H9 (cell line): ENCODE results near the gene CEP43. TPM values are rescaled to one million over a fixed set of nuclear protein-coding genes. Genes with fewer than 3 reads are reported as not detected.
A peak's percentile ranks its signal among the peaks of the same experiment; 100 is the strongest.

Source experiments
- DNase-seq: peaks from one replicate; pipeline ENCODE4 v3.0.0-alpha.2; 2017
- H2AFZ ChIP-seq: one replicate; pipeline ENCODE4 v1.6.1; 2013; ENCODE audit warnings: mild to moderate bottlenecking, low read length, control low read depth, moderate library complexity
- H2AK5ac ChIP-seq: 2 replicates; pipeline ENCODE4 v1.6.1; 2013; ENCODE audit warnings: low read length, control low read depth, mixed read lengths; ENCODE audit not compliant: insufficient read length
- H2BK120ac ChIP-seq: one replicate; pipeline ENCODE4 v1.6.1; 2013; ENCODE audit warnings: low read depth, mild to moderate bottlenecking, low read length, control low read depth, inconsistent platforms; ENCODE audit not compliant: poor library complexity, severe bottlenecking
- H2BK12ac ChIP-seq: 2 replicates; pipeline ENCODE4 v1.6.1; 2013; ENCODE audit warnings: low read length, control low read depth, mixed read lengths, low read depth; ENCODE audit not compliant: insufficient read length
- H2BK15ac ChIP-seq: 2 replicates; pipeline ENCODE4 v1.6.1; 2013; ENCODE audit warnings: low read depth, low read length, control low read depth
- H2BK20ac ChIP-seq: one replicate; pipeline ENCODE4 v1.6.1; 2013; ENCODE audit warnings: low read depth, mild to moderate bottlenecking, low read length, control low read depth, inconsistent platforms; ENCODE audit not compliant: poor library complexity, severe bottlenecking
- H2BK5ac ChIP-seq: 2 replicates; pipeline ENCODE4 v1.6.1; 2013; ENCODE audit warnings: low read length, control low read depth, mixed read lengths; ENCODE audit not compliant: insufficient read length
- H3K14ac ChIP-seq: 2 replicates; pipeline ENCODE4 v1.6.1; 2013; ENCODE audit warnings: low read length, control low read depth; ENCODE audit not compliant: insufficient read depth
- H3K18ac ChIP-seq: 2 replicates; pipeline ENCODE4 v1.6.1; 2013; ENCODE audit warnings: low read depth, mild to moderate bottlenecking, mixed read lengths, low read length, control low read depth; ENCODE audit not compliant: insufficient read length
- H3K23ac ChIP-seq: 2 replicates; pipeline ENCODE4 v1.6.1; 2013; ENCODE audit warnings: low read length, control low read depth, mixed read lengths, low read depth; ENCODE audit not compliant: insufficient read length
- H3K23me2 ChIP-seq: 2 replicates; pipeline ENCODE4 v1.6.1; 2013; ENCODE audit warnings: low read depth, mild to moderate bottlenecking, mixed read lengths, low read length, control low read depth; ENCODE audit not compliant: insufficient read length, poor library complexity, severe bottlenecking
- H3K27ac ChIP-seq: 2 replicates; pipeline ENCODE4 v1.5.1; 2013; ENCODE audit warnings: low read length, control low read depth, mixed read lengths, low read depth; ENCODE audit not compliant: insufficient read length
- H3K27me3 ChIP-seq: 2 replicates; pipeline ENCODE4 v1.6.1; 2013; ENCODE audit warnings: low read length, control low read depth, inconsistent platforms; ENCODE audit not compliant: insufficient read depth
- H3K4ac ChIP-seq: 2 replicates; pipeline ENCODE4 v1.6.1; 2013; ENCODE audit warnings: low read depth, mild to moderate bottlenecking, control low read depth, inconsistent platforms, low read length, moderate library complexity
- H3K4me1 ChIP-seq: 2 replicates; pipeline ENCODE4 v1.6.1; 2013; ENCODE audit warnings: low read length, control low read depth, inconsistent platforms; ENCODE audit not compliant: insufficient read depth
- H3K4me2 ChIP-seq: 2 replicates; pipeline ENCODE4 v1.6.1; 2013; ENCODE audit warnings: low read length, control low read depth, mixed read lengths; ENCODE audit not compliant: insufficient read length, insufficient read depth
- H3K56ac ChIP-seq: 2 replicates; pipeline ENCODE4 v1.6.1; 2013; ENCODE audit warnings: low read depth, mild to moderate bottlenecking, mixed read lengths, low read length, control low read depth; ENCODE audit not compliant: insufficient read length
- H3K79me1 ChIP-seq: 2 replicates; pipeline ENCODE4 v1.6.1; 2013; ENCODE audit warnings: low read depth, mild to moderate bottlenecking, moderate library complexity, low read length, control low read depth, inconsistent platforms; ENCODE audit not compliant: insufficient read depth, poor library complexity, severe bottlenecking
- H3K79me2 ChIP-seq: 2 replicates; pipeline ENCODE4 v1.6.1; 2013; ENCODE audit warnings: low read length, control low read depth, inconsistent platforms; ENCODE audit not compliant: insufficient read depth
- H3K9ac ChIP-seq: 2 replicates; pipeline ENCODE4 v1.6.1; 2013; ENCODE audit warnings: low read length, control low read depth, mixed read lengths; ENCODE audit not compliant: insufficient read length; ENCODE audit errors: extremely low read depth
- H3K9me3 ChIP-seq: one replicate; pipeline ENCODE4 v1.6.1; 2013; ENCODE audit warnings: low read depth, low read length, inconsistent platforms; ENCODE audit not compliant: control insufficient read depth
- H3T11ph ChIP-seq: one replicate; pipeline ENCODE4 v1.6.1; 2013; ENCODE audit warnings: mild to moderate bottlenecking, low read length, control low read depth, inconsistent platforms
- H4K20me1 ChIP-seq: one replicate; pipeline ENCODE4 v1.6.1; 2013; ENCODE audit not compliant: control insufficient read depth, insufficient read length, insufficient read depth
- H4K5ac ChIP-seq: 2 replicates; pipeline ENCODE4 v1.6.1; 2013; ENCODE audit warnings: low read depth, mild to moderate bottlenecking, mixed read lengths, low read length, control low read depth; ENCODE audit not compliant: insufficient read length
- H4K8ac ChIP-seq: replicated peaks from 2 replicates; pipeline ENCODE4 v1.6.1; 2013; ENCODE audit warnings: low read length, control low read depth, mixed read lengths, low read depth; ENCODE audit not compliant: insufficient read length
- H4K91ac ChIP-seq: 2 replicates; pipeline ENCODE4 v1.6.1; 2013; ENCODE audit warnings: low read depth, mild to moderate bottlenecking, moderate library complexity, mixed read lengths, low read length, control low read depth; ENCODE audit not compliant: insufficient read length
- H3K27ac Mint-ChIP-seq, 3 experiments: 2 replicates in 2 of 3; 3 replicates in 1 of 3; pipeline ENCODE4 v1.8.0; 2020 to 2021; ENCODE audit warnings: mixed read lengths in 3 of 3, mild to moderate bottlenecking in 1 of 3, moderate library complexity in 1 of 3
- H3K27me3 Mint-ChIP-seq: 2 replicates; pipeline ENCODE4 v1.8.0; 2021; ENCODE audit warnings: low read depth, mild to moderate bottlenecking, moderate library complexity, mixed read lengths
- H3K36me3 Mint-ChIP-seq, 3 experiments: 2 replicates in 2 of 3; 3 replicates in 1 of 3; pipeline ENCODE4 v1.8.0; 2020 to 2021; ENCODE audit warnings: low read depth in 3 of 3, mixed read lengths in 3 of 3; ENCODE audit not compliant: insufficient read depth in 1 of 3
- H3K4me1 Mint-ChIP-seq, 2 experiments: 2 replicates each; pipeline ENCODE4 v1.8.0; 2020; ENCODE audit warnings: mixed read lengths in 2 of 2
- H3K4me3 Mint-ChIP-seq, 2 experiments: 2 replicates in 1 of 2; 3 replicates in 1 of 2; pipeline ENCODE4 v1.8.0; 2020 to 2021; ENCODE audit warnings: mild to moderate bottlenecking in 2 of 2, mixed read lengths in 2 of 2, moderate library complexity in 1 of 2
- H3K9me3 Mint-ChIP-seq, 2 experiments: 2 replicates in 1 of 2; 3 replicates in 1 of 2; pipeline ENCODE4 v1.8.0; 2020; ENCODE audit warnings: mild to moderate bottlenecking in 2 of 2, mixed read lengths in 2 of 2, moderate library complexity in 1 of 2
- CTCF ChIP-seq: fragments of 200-600 bp; sonication (generic); conservative IDR thresholded peaks from 3 replicates; pipeline ENCODE4 v1.8.0; 2021; ENCODE audit warnings: antibody characterized with exemption, mild to moderate bottlenecking
- WGBS: extraction: QIAGEN DNeasy Blood & Tissue Kit; methylation state at CpG from one replicate; pipeline ENCODE4 v1.1.7; 2013; ENCODE audit warnings: missing lambda C conversion rate, low lambda C conversion rate, mixed read lengths; ENCODE audit not compliant: insufficient read length; ENCODE audit errors: extremely low coverage; 5-methylcytosine and 5-hydroxymethylcytosine counted together
- total RNA-seq: library from RNA; stranded (reverse); gene quantifications from 2 replicates; pipeline ENCODE4 v1.2.1, GENCODE V29; 2021

CEP43 gene
- total RNA-seq, 1 experiment from 2014 or later: 33.6 TPM

GRCh38 chr6:166957087-166957804 is 42.0 kb upstream of the CEP43 start:
- no peaks in the 10 kb centered on the region; a peak in 2 of 5 replicates for H3K9me3 Mint-ChIP-seq
- no CpG with 5 or more reads among the region's 26 CpGs for WGBS
- no peak overlapping the region for H3K9ac ChIP-seq

More at GRCh38 chr6:166957087-166957804, 42.0 kb upstream of the CEP43 start:
- H2BK120ac ChIP-seq: no peak overlapping the region
- no peak overlapping the region for H4K91ac ChIP-seq
- H2BK15ac ChIP-seq: no peak overlapping the region
- H3T11ph ChIP-seq: no peak overlapping the region
- Mint-ChIP-seq H3K36me3 (peaks cover 0 to 6% (median 5%) of the 10 kb centered on the region in 3 experiments; a peak in 3 of 7 replicates), H3K27ac (no peak overlapping the region), H3K27me3 (peaks cover 16% of the 10 kb centered on the region), H3K4me1 (peaks cover 25 to 29% of the 10 kb centered on the region in 2 experiments), H3K4me3 (peak overlapping the region; percentile 68 to 82)
- H3K79me1 ChIP-seq: no peaks in the 10 kb centered on the region
- no peak overlapping the region for H3K4ac ChIP-seq
- H2BK5ac ChIP-seq: no peak overlapping the region
- H3K14ac ChIP-seq: no peak overlapping the region
- H3K79me2 ChIP-seq: no peaks in the 10 kb centered on the region
- H3K4me2 ChIP-seq: peak overlapping the region; percentile 62
- H2BK20ac ChIP-seq: no peak overlapping the region
- no peak overlapping the region for H3K56ac ChIP-seq
- no peaks in the 10 kb centered on the region for H3K27me3 ChIP-seq
- TF ChIP-seq CTCF: no peak; the same call in 2 of the 3 replicates
- H3K9me3 ChIP-seq: no peaks in the 10 kb centered on the region
- peak; percentile 55 for DNase-seq
- H3K18ac ChIP-seq: no peak overlapping the region
- H2BK12ac ChIP-seq: no peak overlapping the region
- H4K20me1 ChIP-seq: no peaks in the 10 kb centered on the region
- H2AK5ac ChIP-seq: no peak overlapping the region
- no peak overlapping the region for H4K5ac ChIP-seq
- no peaks in the 10 kb centered on the region; the same call in 1 of the 2 replicates for H3K4me1 ChIP-seq
- H3K27ac ChIP-seq: no peak overlapping the region
- no peak overlapping the region for H2AFZ ChIP-seq
- no peak overlapping the region for H3K23ac ChIP-seq
- H4K8ac ChIP-seq: no peak overlapping the region
- peaks cover 9% of the 10 kb centered on the region for H3K23me2 ChIP-seq
